MM.1S (cell line): ENCODE results near the gene MLPH.

Experiments used
- CTCF ChIP-seq: fragments of 300-600 bp; sonication (generic); IDR thresholded peaks from 2 replicates; pipeline ENCODE4 v1.5.1; 2016; ENCODE audit warnings: antibody characterized with exemption, low read length, mixed read lengths
- EZH2 ChIP-seq: fragments of 300-600 bp; sonication (generic); optimal IDR thresholded peaks from 2 replicates; pipeline ENCODE3; 2017; ENCODE audit warnings: low read depth, mild to moderate bottlenecking, antibody characterized with exemption, low read length, mixed read lengths
- EZH2phosphoT487 ChIP-seq: fragments of 300-600 bp; sonication (generic); IDR thresholded peaks from 2 replicates; pipeline ENCODE4 v1.6.1; 2018; ENCODE audit warnings: antibody characterized with exemption, low read length

GRCh38 chr2:237459226-237459625 is 27.8 kb upstream of the MLPH start:
- no peak for TF ChIP-seq CTCF
- no peak for TF ChIP-seq EZH2
- TF ChIP-seq EZH2phosphoT487, result no peak
